Stimulated activated CD4-positive, alpha-beta T cell treated with anti-CD3 and anti-CD28 coated beads, Interleukin-12 subunit alpha, Interleukin-12 subunit beta, amount 100 ng/mL, for 4 hours (primary cell): ENCODE measurements around the gene KCNQ1.

Source experiments
- DNase-seq: peaks from one replicate; pipeline ENCODE4 v3.0.0-alpha.2; 2020

Gene KCNQ1

DNA sequence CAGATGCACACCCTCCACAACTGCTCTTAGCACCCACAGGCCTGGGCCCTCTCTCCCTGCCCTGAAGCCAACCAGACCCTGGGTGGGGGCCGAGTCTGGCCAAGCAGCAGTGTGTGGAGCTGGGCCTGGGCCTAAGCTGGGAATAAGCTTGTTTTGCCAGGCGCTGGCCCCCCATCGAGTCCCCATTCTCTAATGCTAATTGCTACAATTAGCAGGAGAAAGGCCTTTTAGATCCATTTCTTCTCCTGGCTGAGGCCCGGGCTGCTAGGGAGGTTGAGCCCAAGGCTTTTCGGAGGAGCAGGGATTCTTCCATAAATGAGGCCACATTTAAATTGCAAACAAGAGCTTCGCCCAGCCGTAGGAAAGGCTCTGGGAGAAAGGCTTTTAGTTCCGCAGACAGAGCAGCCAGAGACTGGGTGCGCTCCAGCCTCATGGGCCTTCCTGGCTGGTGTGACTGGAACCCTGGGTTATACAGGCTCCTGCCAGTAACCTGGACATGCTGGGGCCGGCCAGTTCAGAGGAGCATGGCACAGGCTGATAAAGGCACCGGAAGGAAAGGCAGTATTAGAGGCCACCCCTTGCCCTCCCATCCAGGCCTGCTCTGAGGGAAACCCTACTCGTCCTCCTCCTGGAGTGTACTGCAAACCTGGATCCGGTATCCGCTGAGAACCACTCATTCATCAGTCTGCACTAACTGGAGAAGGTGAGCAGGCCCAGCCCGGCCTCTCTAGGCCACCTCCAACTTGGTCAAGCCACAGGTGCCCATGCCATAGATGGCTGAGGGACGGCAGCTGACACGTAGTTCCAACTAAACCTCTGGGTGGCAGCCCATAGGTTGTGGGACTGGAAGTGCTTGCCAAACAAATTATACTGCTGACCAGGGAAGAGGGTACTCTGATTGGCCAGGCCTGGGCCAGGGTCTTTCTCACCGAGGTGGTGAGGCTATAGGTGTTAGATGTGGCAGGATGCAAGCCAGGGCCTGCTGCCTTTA is 248.8 kb downstream of the KCNQ1 start:
- DNase-seq, result no peak

DNA sequence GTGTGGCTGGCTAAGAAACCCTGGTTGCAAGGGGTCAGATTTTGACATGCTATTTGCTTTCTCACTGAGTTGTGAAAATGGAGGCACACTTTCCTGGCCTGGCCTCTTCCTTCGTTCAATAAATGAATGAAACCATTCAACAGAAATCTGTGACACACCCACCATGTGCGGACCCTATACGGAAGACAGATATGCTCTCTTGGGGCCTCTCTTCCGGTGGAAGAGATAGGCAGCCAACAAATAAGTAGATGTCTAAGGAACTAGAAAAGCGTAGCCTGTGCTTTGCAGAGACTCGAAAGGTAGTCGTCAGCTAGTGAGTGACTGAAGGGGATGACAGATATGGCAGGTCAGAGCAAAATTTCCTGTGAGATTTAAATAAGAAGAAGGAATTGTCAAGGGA is 249.7 kb downstream of the KCNQ1 start:
- DNase-seq, result no peak

DNA sequence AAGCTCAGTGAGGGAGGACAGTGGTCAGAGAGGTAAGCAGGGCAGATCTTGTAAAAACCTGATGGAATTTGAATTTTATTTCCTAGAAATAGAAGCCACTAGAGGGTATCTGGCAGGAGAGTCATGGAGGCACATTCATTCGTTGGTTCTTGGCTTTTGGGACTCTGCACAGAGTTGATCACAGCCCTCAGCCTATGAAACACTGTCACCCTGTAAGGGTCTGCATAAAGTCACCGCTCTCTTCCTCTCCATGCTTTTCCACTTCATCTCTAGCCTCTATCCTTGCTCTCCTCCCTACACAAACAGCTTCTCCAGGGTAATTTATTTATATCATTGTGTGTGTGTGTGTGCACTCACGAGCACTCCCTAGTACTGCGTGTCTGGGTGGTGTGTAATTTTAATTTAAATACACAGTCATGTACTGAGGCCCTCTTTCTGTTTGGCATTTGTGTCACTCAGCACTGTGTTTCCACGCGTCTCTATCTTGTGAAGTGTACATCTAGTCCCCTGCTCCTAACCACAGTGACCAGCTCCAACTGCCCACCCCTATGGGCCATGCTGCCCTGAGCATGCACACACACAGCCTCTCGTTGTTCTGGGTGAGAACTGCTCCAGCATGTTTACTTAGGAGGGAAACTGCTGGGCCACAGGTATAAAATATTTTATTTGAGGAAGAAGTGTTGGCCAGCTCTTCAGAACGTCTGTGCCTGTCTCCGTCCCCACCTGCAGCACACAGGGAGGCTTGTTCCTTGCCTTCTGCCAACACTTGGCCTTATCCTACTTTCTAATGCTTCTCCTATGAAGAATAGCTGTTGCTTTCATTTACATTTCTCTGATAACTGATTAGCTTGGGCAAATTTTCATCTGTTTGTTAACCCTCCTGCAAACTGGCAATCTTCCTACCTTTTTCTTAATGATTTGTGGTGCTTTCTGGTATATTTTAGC is 250.5 kb downstream of the KCNQ1 start:
- DNase-seq, result no peak

DNA sequence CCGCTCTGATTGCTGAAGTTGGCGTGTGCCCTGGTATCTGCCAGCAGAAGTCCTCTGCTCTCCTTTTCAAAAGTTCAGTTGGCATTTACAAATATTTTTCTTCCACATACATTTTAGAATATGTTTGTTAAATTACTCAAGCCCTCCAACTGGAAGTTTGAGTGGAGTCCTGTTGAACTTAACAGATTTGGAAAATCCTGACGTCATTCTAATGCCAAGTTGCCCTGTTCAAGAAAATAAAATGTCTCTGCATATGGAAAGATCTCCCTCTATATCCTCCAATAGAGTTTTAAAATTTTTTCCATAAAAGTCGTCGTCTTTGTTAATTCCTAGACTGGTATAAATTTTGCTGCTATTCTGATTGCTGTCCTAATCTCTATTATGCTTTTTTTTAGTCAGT is 251.6 kb downstream of the KCNQ1 start:
- DNase-seq, result no peak

DNA sequence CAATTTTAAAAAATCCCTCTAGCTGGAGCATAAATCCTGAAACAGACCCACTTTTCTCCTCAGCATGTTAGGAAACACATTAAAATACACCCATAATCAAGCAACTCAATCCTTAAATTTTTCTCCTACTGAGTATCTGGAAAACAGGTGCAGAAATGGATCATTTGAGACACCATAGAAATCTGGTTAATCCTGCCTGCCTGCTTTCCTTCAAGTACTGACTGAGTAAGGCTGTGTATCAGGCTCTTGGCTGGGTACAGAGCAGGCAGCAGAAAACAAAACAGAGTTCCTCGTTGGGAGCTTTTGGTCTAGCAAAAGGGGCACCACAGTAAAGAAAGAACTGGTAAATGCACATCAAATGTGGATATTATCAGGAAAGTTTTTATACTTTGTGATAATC is 253.1 kb downstream of the KCNQ1 start:
- no peak for DNase-seq

DNA sequence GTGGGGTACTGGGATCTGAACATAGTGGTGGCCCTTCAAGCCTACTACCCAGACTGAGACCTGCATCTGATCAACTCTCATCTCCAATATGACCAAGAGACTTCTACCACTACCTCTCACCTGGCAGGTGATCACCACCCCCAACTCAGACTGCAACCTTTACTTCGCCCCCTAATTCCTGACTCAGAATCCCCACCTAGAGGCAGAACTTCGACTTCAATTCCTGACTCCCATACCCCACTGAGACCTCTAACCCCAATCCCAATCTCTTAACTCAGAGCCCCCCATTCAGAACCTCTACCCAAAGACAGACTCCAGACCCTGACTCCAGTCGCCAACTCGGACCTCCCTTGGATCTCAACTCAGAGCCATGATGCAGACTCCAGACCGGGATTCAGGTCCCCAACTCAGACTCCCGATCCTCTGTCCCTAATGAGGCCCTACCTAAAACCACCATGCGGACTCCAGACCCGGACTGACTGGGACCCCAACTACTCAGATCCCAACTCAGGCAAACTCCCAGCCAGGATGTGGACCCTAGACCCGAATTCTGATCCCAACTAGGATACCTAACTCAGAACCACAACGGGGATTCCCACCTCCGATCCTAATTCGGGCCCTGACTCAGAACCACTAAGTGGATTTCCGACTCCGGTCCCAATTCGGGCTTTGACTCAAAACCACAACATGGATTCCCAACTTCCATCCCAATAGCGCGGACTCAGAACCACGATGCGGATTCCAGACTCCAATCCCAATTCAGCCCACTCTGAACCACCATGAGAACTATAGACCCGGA is 253.8 kb downstream of the KCNQ1 start:
- DNase-seq, result no peak

DNA sequence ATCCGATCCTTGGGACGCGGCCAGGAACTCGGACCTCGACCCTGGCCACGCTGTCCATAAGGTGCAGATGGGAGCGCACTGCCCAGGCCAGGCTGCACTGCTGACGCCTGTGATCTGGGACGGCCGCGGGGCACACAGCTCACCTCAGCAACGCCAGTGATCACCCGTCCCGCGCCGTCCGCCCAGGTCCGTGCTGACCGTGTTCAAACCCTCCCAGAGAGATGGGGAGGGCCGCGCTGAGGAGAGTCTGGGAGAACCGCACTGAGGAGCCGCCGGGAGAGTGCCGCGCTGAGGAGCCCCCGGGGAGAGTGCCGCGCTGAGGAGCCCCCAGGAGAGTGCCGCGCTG is 254.3 kb downstream of the KCNQ1 start:
- DNase-seq, result peak; percentile 6

DNA sequence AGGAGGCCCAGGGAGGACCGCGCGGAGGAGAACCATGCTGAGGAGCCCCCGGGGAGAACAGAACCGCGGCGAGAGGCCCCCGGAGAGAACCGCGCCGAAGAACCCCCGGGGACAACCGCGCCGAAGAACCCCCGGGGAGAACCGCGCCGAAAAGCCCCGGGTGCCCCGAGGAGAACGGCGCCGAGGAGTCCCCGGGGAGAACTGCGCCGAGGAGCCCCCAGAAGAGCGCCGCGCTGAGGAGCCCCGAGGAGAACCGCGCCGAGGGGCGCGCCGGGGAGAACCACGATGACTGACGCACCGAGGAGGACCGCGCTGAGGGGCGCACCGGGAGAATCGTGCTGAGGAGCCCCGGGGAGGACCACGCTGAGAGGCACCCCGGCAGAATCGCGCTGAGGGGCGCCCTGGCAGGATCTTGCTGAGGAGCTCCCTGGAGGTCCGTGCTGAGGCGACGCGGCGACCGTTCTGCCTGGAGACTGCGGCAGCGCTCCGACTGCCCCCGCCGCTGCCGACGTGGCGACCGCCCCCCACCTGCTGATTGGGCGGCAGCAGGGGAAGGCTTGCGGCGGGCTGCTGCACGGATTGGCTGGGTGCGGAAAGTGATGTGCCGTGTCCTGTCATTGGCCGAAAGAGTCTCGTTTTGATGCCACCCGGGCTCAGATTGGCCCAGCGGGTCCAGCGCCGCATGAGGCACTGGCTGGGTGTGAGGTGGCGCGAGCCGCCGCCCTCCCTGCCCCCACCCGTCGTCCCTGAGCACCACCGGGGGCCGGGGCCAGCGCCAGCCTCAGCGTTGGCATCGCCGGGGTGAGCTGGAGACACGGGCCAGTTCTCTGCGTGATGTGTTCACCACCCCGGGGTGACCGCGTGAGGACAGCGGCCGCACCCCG is 255.0 kb downstream of the KCNQ1 start, which contains the start of gene KCNQ1OT1:
KCNQ1OT1 (minus strand) TSS at position 464 of the 884 bp plus-strand sequence.
- peak; percentile 75 for DNase-seq

DNA sequence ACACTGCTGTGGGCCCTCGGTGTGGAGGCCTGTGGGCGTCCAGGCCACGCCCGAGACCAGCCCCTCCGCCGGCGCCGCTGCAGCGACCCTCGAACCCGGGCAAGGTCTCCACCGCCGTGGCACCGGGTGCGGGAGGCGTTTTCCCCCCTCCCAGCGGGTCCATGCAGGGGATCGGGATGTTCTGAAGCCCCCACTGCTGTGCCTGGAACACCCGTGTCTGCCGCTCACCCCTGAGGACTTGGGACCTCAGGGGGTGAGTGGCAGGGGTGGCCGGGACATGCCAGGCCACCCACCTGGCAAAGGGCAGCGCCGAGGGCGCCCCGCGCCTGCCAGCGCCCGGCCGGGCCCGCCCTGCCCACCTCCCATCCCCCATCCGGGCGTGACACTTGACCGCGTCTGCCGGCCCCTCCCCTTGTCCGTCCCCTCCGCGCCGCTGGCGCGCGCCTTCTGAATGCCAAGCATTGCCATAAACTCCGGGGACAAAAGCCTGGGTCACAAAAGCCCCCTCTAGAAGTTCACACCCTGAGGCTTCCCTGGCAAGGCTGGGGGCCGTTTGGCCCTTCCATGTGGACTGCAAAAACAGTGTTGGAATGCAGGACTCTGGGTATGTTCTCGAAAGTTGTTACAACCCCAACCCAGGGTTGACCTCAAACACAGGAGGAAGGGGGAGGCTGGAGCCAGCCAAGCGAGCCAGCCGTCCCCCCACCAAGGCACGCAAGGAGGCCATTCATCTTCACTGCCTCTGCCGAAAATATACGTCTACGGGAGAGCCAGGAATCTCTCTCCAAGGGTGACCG is 255.8 kb downstream of the KCNQ1 start:
- DNase-seq, result peak; percentile 25

DNA sequence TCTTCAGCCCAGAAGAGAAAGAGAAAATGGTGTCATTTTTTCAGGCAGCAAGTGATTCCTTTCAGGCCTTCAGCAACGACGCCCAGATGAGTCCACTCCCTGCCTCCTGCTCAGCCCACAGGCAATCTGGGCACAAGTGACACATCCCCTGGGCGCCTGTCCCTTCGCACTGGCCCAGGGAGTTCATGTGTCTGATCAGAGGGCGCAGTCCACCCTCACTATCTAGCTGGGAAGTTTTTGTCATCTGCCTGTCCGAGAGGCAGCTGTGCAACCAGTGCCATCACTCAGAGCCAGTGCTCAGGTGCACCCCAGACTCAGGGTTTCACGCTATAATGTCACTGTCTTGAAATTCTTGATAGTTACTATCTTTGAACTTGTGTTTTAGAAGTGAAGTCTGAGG is 256.4 kb downstream of the KCNQ1 start:
- DNase-seq, result no peak

DNA sequence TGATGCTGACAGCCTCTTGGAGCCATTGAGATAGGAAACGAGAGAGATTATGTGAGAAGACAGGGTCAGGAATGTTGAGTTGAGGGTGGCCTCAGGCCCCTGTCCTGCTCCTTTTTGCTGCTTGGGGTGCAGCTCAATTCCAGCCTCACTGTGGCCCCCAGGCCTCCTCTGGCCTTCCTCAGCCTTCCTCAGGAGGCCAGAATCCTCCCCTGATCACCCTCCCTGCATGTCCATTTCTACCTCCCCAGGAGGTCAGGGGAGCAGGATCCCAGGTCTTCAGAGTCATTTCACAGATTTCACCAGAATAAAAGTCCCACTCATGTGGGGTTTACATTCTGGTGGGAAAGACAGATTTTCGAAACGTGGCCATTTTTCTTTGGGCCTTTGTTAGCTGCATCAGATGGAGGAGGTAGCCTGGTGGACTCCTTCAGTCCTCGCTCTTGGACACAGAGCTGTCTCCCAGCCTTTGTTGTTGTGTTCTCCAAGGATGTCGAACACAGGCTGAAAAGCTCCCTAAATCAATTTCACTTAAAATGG is 257.2 kb downstream of the KCNQ1 start:
- DNase-seq, result no peak

DNA sequence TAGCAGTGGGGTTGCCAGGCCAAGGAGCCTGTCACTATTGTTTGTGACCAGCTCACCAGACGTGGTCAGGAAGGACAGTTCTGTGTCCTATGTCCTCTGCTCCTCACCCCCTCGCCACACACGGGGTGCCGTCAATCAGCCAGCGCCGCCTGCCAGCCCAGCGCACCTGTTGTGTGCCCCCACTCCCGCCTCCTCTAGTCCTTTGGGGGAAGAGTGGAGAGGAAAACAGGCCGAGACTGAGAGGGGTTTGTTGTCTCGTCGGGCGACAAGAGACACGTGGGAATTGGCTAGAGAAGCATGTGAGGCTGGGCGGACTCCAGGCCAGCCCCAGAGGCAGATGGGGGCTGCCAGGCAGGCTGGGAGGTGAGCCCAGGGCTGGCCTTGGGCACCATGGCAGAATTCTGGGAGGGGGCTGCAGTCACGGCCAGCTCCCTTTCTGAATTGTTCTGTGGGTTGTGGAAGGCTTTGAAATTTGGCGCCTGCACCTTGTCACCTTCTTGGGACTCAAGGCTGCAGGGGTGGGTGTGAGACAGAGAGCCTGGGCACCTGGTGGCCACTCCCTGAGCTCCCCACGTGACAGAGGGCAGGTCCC is 258.1 kb downstream of the KCNQ1 start:
- DNase-seq, result no peak

DNA sequence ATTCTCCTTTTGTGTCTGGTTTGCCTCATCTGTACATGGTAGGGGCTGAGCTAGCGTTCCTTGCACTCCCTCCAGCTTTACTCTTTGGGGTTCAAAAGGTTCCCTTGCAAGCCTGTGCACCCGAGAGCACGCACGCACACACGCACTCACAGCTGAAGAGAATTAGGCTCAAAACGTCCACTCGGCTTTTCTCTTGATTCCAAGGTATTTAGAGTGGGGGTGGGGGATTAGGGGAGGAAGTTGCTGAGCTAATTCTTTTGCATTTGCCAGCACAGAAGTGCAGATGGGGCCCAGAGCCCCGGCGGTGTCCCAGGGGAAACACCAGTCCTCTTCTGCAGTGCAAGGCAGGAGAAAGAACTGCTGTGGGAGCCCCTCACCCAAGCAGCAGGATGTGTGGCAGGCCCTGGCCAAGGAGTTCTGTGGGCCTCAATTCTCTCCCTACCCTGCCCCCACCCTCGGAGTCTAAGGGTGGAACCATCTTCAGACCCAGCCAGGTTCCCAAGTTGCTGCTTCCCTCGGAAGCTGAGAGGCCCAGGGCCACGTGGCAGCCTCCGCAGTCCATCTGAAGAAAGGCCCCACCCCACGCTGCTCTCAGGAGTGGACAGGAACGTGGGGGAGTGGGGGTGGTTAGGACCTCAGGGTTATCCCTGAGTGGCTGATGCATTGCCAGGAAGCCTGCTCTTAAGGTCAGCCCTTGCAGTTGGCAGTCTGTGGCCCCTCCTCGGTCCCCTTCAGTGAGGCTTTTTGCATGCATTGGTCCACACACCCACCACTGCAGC is 258.7 kb downstream of the KCNQ1 start:
- DNase-seq, result no peak

DNA sequence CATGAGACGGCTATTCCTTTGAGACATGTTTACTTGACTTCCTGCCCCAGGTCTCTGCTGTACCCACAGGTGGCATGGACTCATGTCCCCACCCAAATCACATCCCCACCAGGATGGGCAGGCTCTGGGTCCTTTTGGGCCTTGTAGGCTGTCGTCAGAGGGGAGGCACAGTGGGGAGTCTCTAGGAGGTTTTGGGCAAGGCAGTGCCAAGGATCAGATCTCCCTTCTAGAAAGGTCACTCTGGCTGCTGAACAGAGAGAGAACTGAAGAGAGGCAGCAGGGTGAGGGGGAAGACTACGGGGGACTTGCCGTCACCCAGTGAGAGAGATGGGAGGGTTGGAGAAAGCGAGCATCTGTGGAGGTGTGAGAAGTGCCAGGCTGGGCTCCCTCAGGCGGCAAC is 259.5 kb downstream of the KCNQ1 start:
- no peak for DNase-seq

DNA sequence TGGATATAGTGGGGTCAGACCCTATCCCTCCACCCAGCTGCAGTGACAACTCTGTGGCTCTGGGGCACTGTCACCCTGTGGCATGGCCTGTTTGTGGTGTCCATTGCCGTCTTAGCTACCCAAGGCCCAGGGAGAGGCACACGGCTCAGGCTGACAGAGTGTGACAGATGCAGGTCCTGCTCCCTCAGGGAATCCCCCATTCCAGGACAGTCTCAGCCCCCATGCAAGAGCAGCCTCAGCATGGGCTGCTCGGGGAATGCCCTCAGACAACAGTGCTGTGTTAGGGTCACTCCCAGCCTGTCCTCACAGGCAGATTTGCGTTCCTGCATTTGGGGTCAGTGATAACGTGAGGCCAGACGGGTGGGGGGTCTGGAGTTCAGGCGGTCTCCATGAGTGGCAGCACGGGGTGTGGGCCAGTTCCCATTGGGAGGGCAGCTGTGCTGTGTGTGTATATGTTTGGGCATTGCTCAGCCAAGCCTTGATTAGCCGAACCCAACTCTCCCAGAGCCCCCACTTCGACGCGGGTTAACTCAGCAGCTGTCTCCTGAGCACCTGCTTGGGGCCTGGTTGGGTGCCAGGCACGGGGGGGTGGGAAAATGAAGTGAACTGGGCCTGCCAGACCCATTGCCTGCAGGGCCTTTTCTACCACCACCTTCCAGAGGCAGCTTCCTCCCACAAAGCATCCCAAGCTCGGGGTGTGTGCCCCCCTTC is 260.2 kb downstream of the KCNQ1 start:
- DNase-seq, result no peak

DNA sequence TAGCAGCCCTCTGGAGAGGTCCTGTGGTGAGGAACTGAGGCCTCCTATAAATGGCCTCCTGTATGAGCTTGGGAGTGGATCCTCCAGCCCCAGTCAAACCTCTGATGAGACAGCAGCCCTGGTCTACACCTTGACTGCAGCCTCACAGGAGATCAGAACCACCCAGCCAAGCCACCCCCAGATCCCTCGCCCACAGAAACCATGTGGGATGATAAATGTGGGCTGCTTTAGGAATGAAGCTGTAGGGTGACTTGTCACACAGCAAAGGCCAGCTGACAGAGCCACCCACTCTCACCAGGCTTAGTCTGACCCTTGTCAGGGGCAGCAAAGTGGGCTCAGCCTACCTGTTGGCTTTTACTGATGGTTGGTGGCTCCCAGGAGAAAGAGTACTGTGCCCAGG is 261.5 kb downstream of the KCNQ1 start:
- DNase-seq, result no peak

DNA sequence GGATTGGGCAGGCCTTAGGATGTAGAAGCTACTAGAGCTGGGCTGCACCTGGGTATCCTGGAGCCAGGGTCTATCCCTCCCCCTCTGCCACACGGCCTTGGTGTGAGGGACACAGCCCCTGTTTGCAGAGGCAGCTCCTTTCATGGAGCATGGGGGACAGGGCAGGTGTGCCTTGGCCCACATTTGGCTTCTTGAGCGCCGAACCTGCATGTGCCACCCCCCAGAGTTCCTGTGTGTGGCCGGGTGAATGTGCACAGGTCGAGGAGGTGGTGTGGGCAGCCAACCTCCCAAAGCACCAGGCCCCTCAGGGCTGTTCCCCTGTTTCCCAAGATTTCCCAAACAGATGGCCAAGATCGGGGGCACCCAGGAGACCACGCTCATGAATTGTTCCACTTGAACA is 262.9 kb downstream of the KCNQ1 start:
- DNase-seq, result no peak

DNA sequence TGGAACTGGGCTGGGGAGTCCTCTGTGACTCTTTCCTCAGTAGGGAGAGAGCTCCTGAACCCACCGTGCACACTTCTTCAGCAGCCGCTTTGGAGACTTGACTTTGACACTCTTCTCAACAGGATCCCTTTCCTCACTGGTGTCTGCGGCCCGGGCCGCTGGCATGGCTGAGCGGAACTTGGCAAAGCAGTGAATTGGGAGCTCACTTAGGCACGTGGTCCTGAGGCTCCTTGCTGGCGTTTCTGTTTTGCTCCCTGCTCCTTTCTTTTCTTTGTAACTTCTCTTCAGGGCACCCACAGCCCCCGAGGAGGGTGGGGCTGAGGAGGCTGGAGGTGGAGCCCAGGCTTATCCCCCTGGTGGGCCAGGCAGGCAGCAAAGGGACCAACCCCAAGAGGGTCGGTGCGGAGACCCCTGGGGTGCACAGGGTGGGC is 263.4 kb downstream of the KCNQ1 start:
- no peak for DNase-seq
